ENCODE measurements around the gene THRA.
A peak's percentile ranks its signal among the peaks of the same experiment; 100 is the strongest.

THRA gene

GRCh38 chr17:40065769-40066510 is 3.2 kb downstream of the THRA start:
- peaks cover 6 to 76% (median 70%) of the 10 kb centered on the region in 4 donors for H3K4me1 ChIP-seq
- intact Hi-C loops (cut with DNase I; ENCODE audit: low total_unique reads): no loop called here
- H3K36me3 ChIP-seq: no peaks in the 10 kb centered on the region
- H3K27ac ChIP-seq: peak overlapping the region; percentile 93 to 94
- no peak for DNase-seq
- H3K27me3 ChIP-seq: no peaks in the 10 kb centered on the region
- H3K9me3 ChIP-seq: no peaks in the 10 kb centered on the region
- peak overlapping the region; percentile 76 to 86 for H3K4me3 ChIP-seq
- no peak for TF ChIP-seq CTCF (IDR thresholded peaks at IDR 0.05)

- no peak for TF ChIP-seq CTCF (IDR thresholded peaks at IDR 0.05)
- H3K36me3 ChIP-seq: no peaks in the 10 kb centered on the region
- peaks cover 6 to 85% (median 82%) of the 10 kb centered on the region in 4 donors for H3K4me1 ChIP-seq
- DNase-seq: no peak
- peak overlapping the region; percentile 93 to 94 for H3K27ac ChIP-seq
- no peaks in the 10 kb centered on the region for H3K27me3 ChIP-seq
- intact Hi-C loops (cut with DNase I; ENCODE audit: low total_unique reads): no loop called here
- H3K4me3 ChIP-seq: no peak overlapping the region
- H3K9me3 ChIP-seq: no peaks in the 10 kb centered on the region
Observed at GRCh38 chr17:40067710-40068109, 4.9 kb downstream of the THRA start.

- no peak for TF ChIP-seq CTCF (IDR thresholded peaks at IDR 0.05)
- peak overlapping the region; percentile 93 to 94 for H3K27ac ChIP-seq
- H3K4me1 ChIP-seq: peaks cover 6 to 89% (median 86%) of the 10 kb centered on the region in 4 donors
- intact Hi-C loops (cut with DNase I; ENCODE audit: low total_unique reads): no loop called here
- H3K4me3 ChIP-seq: peak overlapping the region; percentile 16 to 47
- H3K27me3 ChIP-seq: no peaks in the 10 kb centered on the region
- H3K36me3 ChIP-seq: no peaks in the 10 kb centered on the region
- no peak for DNase-seq
- H3K9me3 ChIP-seq: no peaks in the 10 kb centered on the region
Observed at GRCh38 chr17:40068129-40068581, 5.4 kb downstream of the THRA start.

GRCh38 chr17:40068584-40068916 is 5.8 kb downstream of the THRA start:
- H3K27ac ChIP-seq: peak overlapping the region; percentile 93 to 94
- intact Hi-C loops (cut with DNase I; ENCODE audit: low total_unique reads): no loop called here
- no peaks in the 10 kb centered on the region for H3K27me3 ChIP-seq
- no peaks in the 10 kb centered on the region for H3K9me3 ChIP-seq
- no peak for DNase-seq
- H3K4me1 ChIP-seq: peaks cover 6 to 93% (median 90%) of the 10 kb centered on the region in 4 donors
- no peak for TF ChIP-seq CTCF (IDR thresholded peaks at IDR 0.05)
- no peaks in the 10 kb centered on the region for H3K36me3 ChIP-seq
- H3K4me3 ChIP-seq: peak overlapping the region; percentile 16 to 47

GRCh38 chr17:40068917-40069750 is 6.4 kb downstream of the THRA start:
- H3K4me1 ChIP-seq: peaks cover 6 to 97% (median 93%) of the 10 kb centered on the region in 4 donors
- intact Hi-C loops (cut with DNase I; ENCODE audit: low total_unique reads): no loop called here
- peak in 1 of 2 experiments; percentile 21 for TF ChIP-seq CTCF (IDR thresholded peaks at IDR 0.05)
- H3K4me3 ChIP-seq: peak overlapping the region; percentile 40 to 47
- peak overlapping the region; percentile 93 to 94 for H3K27ac ChIP-seq
- peak; percentile 97 to 98 for DNase-seq
- H3K9me3 ChIP-seq: no peaks in the 10 kb centered on the region
- H3K36me3 ChIP-seq: peaks cover 0 to 2% (median 0%) of the 10 kb centered on the region in 3 donors
- no peaks in the 10 kb centered on the region for H3K27me3 ChIP-seq

All from tibial artery (tissue), 4 donors.